Ovary (tissue), 9 donors: ENCODE data around the gene SLPI. TPM values are rescaled to one million over a fixed set of nuclear protein-coding genes. Genes with fewer than 3 reads are reported as not detected.

Source experiments
- DNase-seq, 5 donors: peaks; one replicate each; pipeline ENCODE4 v3.0.0-alpha.2; 2019 to 2020
- H3K27ac ChIP-seq, 2 donors: fragments of 200-600 bp; one replicate each; pipeline versions ENCODE4 v1.5.1 to v1.8.0; 2019 to 2022
- H3K27me3 ChIP-seq: fragments of 200-600 bp; one replicate; pipeline ENCODE4 v1.8.0; 2022
- H3K36me3 ChIP-seq: fragments of 200-600 bp; sonication (generic); one replicate; pipeline ENCODE4 v1.5.1; 2019
- H3K4me1 ChIP-seq: one replicate; pipeline ENCODE4 v1.8.1; 2013; ENCODE audit warnings: mild to moderate bottlenecking, moderate library complexity; ENCODE audit not compliant: insufficient read depth
- H3K4me3 ChIP-seq: fragments of 200-600 bp; sonication (generic); one replicate; pipeline ENCODE4 v1.5.1; 2017
- H3K9me3 ChIP-seq, 2 donors: fragments of 200-600 bp in 1 of 2; sonication (generic) in 1 of 2; one replicate each; pipeline versions ENCODE4 v1.5.1 to v1.8.1; 2013 to 2019; ENCODE audit warnings: mild to moderate bottlenecking in 1 of 2, moderate library complexity in 1 of 2
- CTCF ChIP-seq, 3 donors: fragments of 450-650 bp in 2 of 3; fragments of 200-600 bp in 1 of 3; IDR thresholded peaks; one replicate each; pipeline versions ENCODE4 v1.5.1 to v1.8.0; 2016 to 2022; ENCODE audit warnings: antibody characterized with exemption in 3 of 3, mild to moderate bottlenecking in 1 of 3
- EP300 ChIP-seq: sonication (generic); formaldehyde crosslinking; IDR thresholded peaks from one replicate; pipeline ENCODE4 v1.6.1; 2017; ENCODE audit warnings: antibody characterized with exemption
- POLR2A ChIP-seq: fragments of 450-650 bp; IDR thresholded peaks from one replicate; pipeline ENCODE4 v1.6.1; 2017; ENCODE audit warnings: antibody characterized with exemption, mild to moderate bottlenecking, moderate library complexity
- WGBS, 3 donors: extraction: QIAGEN DNeasy Blood & Tissue Kit in 1 of 3; methylation state at CpG; one replicate each; pipeline versions ENCODE4 v1.1.5 to v1.1.7; 2013 to 2017; 5-methylcytosine and 5-hydroxymethylcytosine counted together
- intact Hi-C, 4 donors: fragments of 100-400 bp; cut with DNase I; formaldehyde crosslinking; loops; one replicate each; pipeline versions ENCODE4 v1.11.0 to v1.15.1; 2022 to 2023
- polyA plus RNA-seq, 2 donors: library from polyadenylated mRNA; stranded (reverse); fragments of 200-250 nt in 1 of 2; fragments of 350-450 nt in 1 of 2; fragmentation: Illumina TruSeq in 1 of 2; extraction: RNeasy Lipid Tissue Mini Kit (QIAGEN cat#74804) in 1 of 2; gene quantifications; one replicate each; pipeline ENCODE4 v1.2.3, GENCODE V29; 2013 to 2014
- total RNA-seq, 7 donors: library from RNA; depleted of rRNA in 2 of 7; stranded (reverse); fragments of >200 nt in 2 of 7; fragmentation: NEBNext Ultra II Directional in 3 of 7; extraction: Animal tissue kit (Norgen Biotek cat#: 25700) in 3 of 7; gene quantifications; one replicate each; pipeline versions ENCODE4 v1.1.0 to v1.2.4, GENCODE V29; 2016 to 2023
- donor health status: DM: no; HTN: no; CAD: no; lungs with moderate emphysema.
- donor health status: DM: no; HTN: no; CAD: no.
- donor health status: Bipolar disorder and iron deficiency.
- donor health status: DM: yes; HTN: yes; CAD: no.
- donor health status: DM: no; HTN: no; CAD: no.
- donor health status: DM: yes; HTN: yes; CAD: no.

SLPI gene
- total and polyA plus RNA-seq, 9 donors, result 4.0 to 622 (median 33.3) TPM; not detected in 1

GRCh38 chr20:45258259-45258658 is 3.9 kb upstream of the SLPI start:
- intact Hi-C loops, result no loop called here
- no peaks in the 10 kb centered on the region for H3K4me1 ChIP-seq
- no peaks in the 10 kb centered on the region for H3K27me3 ChIP-seq
- TF ChIP-seq POLR2A (no peak), EP300 (no peak), CTCF (IDR thresholded peaks at IDR 0.05) (no peak)
- no peaks in the 10 kb centered on the region for H3K36me3 ChIP-seq
- H3K27ac ChIP-seq, result no peak overlapping the region
- DNase-seq, result no peak
- 86 to 89% (median 87%) methylated on average over 3 of the region's 3 CpGs for WGBS, 3 donors
- no peak overlapping the region for H3K4me3 ChIP-seq
- no peaks in the 10 kb centered on the region for H3K9me3 ChIP-seq

- H3K4me3 ChIP-seq, result no peak overlapping the region
- intact Hi-C loops, result no loop called here
- no peak overlapping the region for H3K27ac ChIP-seq
- H3K9me3 ChIP-seq, result no peaks in the 10 kb centered on the region
- TF ChIP-seq CTCF (IDR thresholded peaks at IDR 0.05) (no peak), EP300 (no peak), POLR2A (no peak)
- DNase-seq, result no peak
- no peaks in the 10 kb centered on the region for H3K36me3 ChIP-seq
- H3K4me1 ChIP-seq, result no peaks in the 10 kb centered on the region
- WGBS, 3 donors, result 75 to 80% (median 77%) methylated on average over 7 of the region's 7 CpGs
- H3K27me3 ChIP-seq, result no peaks in the 10 kb centered on the region
These were observed 3.3 kb upstream of the SLPI start for GRCh38 chr20:45257711-45258110.

GRCh38 chr20:45257161-45257560 is 2.8 kb upstream of the SLPI start:
- intact Hi-C loops, result no loop called here
- Histone ChIP-seq H3K27me3 (no peaks in the 10 kb centered on the region), H3K27ac (no peak overlapping the region), H3K9me3 (no peaks in the 10 kb centered on the region), H3K4me1 (no peaks in the 10 kb centered on the region), H3K4me3 (no peak overlapping the region), H3K36me3 (no peaks in the 10 kb centered on the region)
- 65 to 86% (median 84%) methylated on average over 3 of the region's 3 CpGs for WGBS, 3 donors
- no peak for DNase-seq
- TF ChIP-seq POLR2A, result no peak
- TF ChIP-seq EP300, result no peak
- no peak for TF ChIP-seq CTCF (IDR thresholded peaks at IDR 0.05)

- H3K27me3 ChIP-seq, result no peaks in the 10 kb centered on the region
- DNase-seq, result no peak
- no peaks in the 10 kb centered on the region for H3K9me3 ChIP-seq
- H3K27ac ChIP-seq, result no peak overlapping the region
- TF ChIP-seq POLR2A (no peak), CTCF (IDR thresholded peaks at IDR 0.05) (no peak), EP300 (no peak)
- no peak overlapping the region for H3K4me3 ChIP-seq
- WGBS, 3 donors, result 84 to 92% (median 88%) methylated on average over 4 of the region's 4 CpGs
- H3K4me1 ChIP-seq, result no peaks in the 10 kb centered on the region
- intact Hi-C loops, result no loop called here
- no peaks in the 10 kb centered on the region for H3K36me3 ChIP-seq
These were observed 1.1 kb downstream of the SLPI start for GRCh38 chr20:45253261-45253660.
